SK-N-SH (cell line): ENCODE measurements around the gene TMEM52B.

Experiments
- EP300 ChIP-seq, 2 experiments: IDR thresholded peaks; 2 replicates each; pipeline versions ENCODE4 v1.4.0 to v1.6.1; 2012; ENCODE audit warnings: borderline replicate concordance in 1 of 2, low read depth in 1 of 2, low read length in 1 of 2
- EZH2phosphoT487 ChIP-seq: fragments of 200-600 bp; sonication (generic); IDR thresholded peaks from 2 replicates; pipeline ENCODE4 v1.6.1; 2017; ENCODE audit warnings: low read depth, mixed run types, mild to moderate bottlenecking, antibody characterized with exemption, moderate library complexity, borderline replicate concordance
- GABPA ChIP-seq: IDR thresholded peaks from 2 replicates; pipeline ENCODE4 v1.4.0; 2012; ENCODE audit warnings: low read depth, mild to moderate bottlenecking
- JUND ChIP-seq: IDR thresholded peaks from 2 replicates; pipeline ENCODE4 v1.4.0; 2012
- MXI1 ChIP-seq: IDR thresholded peaks from 2 replicates; pipeline ENCODE4 v1.6.1; 2012; ENCODE audit warnings: mild to moderate bottlenecking, low read depth, low read length, improper control_type of control experiment
- POLR2AphosphoS5 ChIP-seq: IDR thresholded peaks from 2 replicates; pipeline ENCODE4 v1.6.1; 2012; ENCODE audit warnings: low read depth, low read length
- RAD21 ChIP-seq: IDR thresholded peaks from 2 replicates; pipeline ENCODE4 v1.6.1; 2012; ENCODE audit warnings: mild to moderate bottlenecking, low read length

GRCh38 chr12:10214136-10214894, 35.5 kb downstream of the TMEM52B start:
- no peak for TF ChIP-seq MXI1
- TF ChIP-seq EP300 (IDR thresholded peaks at IDR 0.05; ENCODE audit: borderline replicate concordance in 1 of 2, low read depth in 1 of 2, low read length in 1 of 2), result no peak
- TF ChIP-seq POLR2AphosphoS5, result no peak
- TF ChIP-seq GABPA, result no peak
- TF ChIP-seq RAD21, result no peak
- no peak for TF ChIP-seq JUND
- no peak for TF ChIP-seq EZH2phosphoT487
